Stimulated activated CD8-positive, alpha-beta memory T cell treated with anti-CD3 and anti-CD28 coated beads, Interleukin-2, amount 100 ng/mL, for 1 hour (primary cell): Measurements from ENCODE around the gene C2CD2.
A peak's percentile ranks its signal among the peaks of the same experiment; 100 is the strongest.

ENCODE experiments used
- DNase-seq, 2 donors: peaks; one replicate each; pipeline ENCODE4 v3.0.0-alpha.2; 2020; ENCODE audit warnings: low read depth in 2 of 2

The C2CD2 gene

GRCh38 chr21:41913230-41913629 lies 40.6 kb downstream of the C2CD2 start:
- no peak for DNase-seq

GRCh38 chr21:41908829-41909228 lies 45.0 kb downstream of the C2CD2 start:
- DNase-seq = no peak

GRCh38 chr21:41907496-41908258 lies 46.1 kb downstream of the C2CD2 start:
- no peak for DNase-seq

GRCh38 chr21:41906770-41907169 lies 47.0 kb downstream of the C2CD2 start:
- DNase-seq = no peak

- DNase-seq = no peak
Measured at GRCh38 chr21:41903559-41904351, 50.1 kb downstream of the C2CD2 start.

- no peak for DNase-seq
Measured at GRCh38 chr21:41902946-41903345, 50.9 kb downstream of the C2CD2 start.

- DNase-seq = no peak
Measured at GRCh38 chr21:41901782-41902181, 52.0 kb downstream of the C2CD2 start.

- no peak for DNase-seq
Measured at GRCh38 chr21:41901099-41901498, 52.7 kb downstream of the C2CD2 start.

- DNase-seq = no peak
Measured at GRCh38 chr21:41900401-41900800, 53.4 kb downstream of the C2CD2 start.

GRCh38 chr21:41899426-41900202 lies 54.2 kb downstream of the C2CD2 start:
- no peak for DNase-seq

GRCh38 chr21:41898998-41899397 lies 54.8 kb downstream of the C2CD2 start:
- no peak for DNase-seq

GRCh38 chr21:41897700-41898099 lies 56.1 kb downstream of the C2CD2 start:
- DNase-seq = no peak

GRCh38 chr21:41897047-41897669 lies 56.7 kb downstream of the C2CD2 start:
- no peak for DNase-seq

GRCh38 chr21:41895643-41896493 lies 58.0 kb downstream of the C2CD2 start:
- DNase-seq = peak in 1 of 2 donors; percentile 34

GRCh38 chr21:41894922-41895557 lies 58.8 kb downstream of the C2CD2 start:
- no peak for DNase-seq

- no peak for DNase-seq
Measured at GRCh38 chr21:41894511-41894910, 59.3 kb downstream of the C2CD2 start.

- no peak for DNase-seq
Measured at GRCh38 chr21:41892726-41893125, 61.1 kb downstream of the C2CD2 start.

GRCh38 chr21:41891132-41891531 lies 62.7 kb downstream of the C2CD2 start:
- no peak for DNase-seq

GRCh38 chr21:41890355-41890754 lies 63.5 kb downstream of the C2CD2 start:
- no peak for DNase-seq

GRCh38 chr21:41888749-41889376 lies 65.0 kb downstream of the C2CD2 start:
- no peak for DNase-seq
